SJSA1 (cell line): ENCODE measurements around the gene ENOX1. TPM values are rescaled to one million over a fixed set of nuclear protein-coding genes. Genes with fewer than 3 reads are reported as not detected.
"Not testable (repeated sequence)": the region's sequence is repeated elsewhere in the genome, so short reads cannot be mapped to it uniquely, and the experiment has no call there.

ENCODE experiments used
- DNase-seq, 2 experiments: peaks; one replicate each; pipeline ENCODE4 v3.0.0-alpha.2; 2015 to 2020; ENCODE audit warnings: low spot score in 2 of 2, low read depth in 1 of 2
- H3K27ac ChIP-seq: fragments of 250-450 bp; sonication (Bioruptor Pico); 2 replicates; pipeline ENCODE4 v1.5.1; 2020; ENCODE audit warnings: mild to moderate bottlenecking, moderate library complexity
- H3K27me3 ChIP-seq: fragments of 250-450 bp; sonication (Bioruptor Pico); replicated peaks from 2 replicates; pipeline ENCODE4 v1.5.1; 2020; ENCODE audit warnings: mild to moderate bottlenecking, moderate library complexity
- H3K36me3 ChIP-seq: fragments of 250-450 bp; sonication (Bioruptor Pico); 2 replicates; pipeline ENCODE4 v1.5.1; 2020; ENCODE audit warnings: mild to moderate bottlenecking
- H3K4me1 ChIP-seq: fragments of 250-450 bp; sonication (Bioruptor Pico); replicated peaks from 2 replicates; pipeline ENCODE4 v1.6.1; 2021; ENCODE audit warnings: mild to moderate bottlenecking
- H3K4me3 ChIP-seq: fragments of 250-450 bp; sonication (Bioruptor Pico); 2 replicates; pipeline ENCODE4 v1.5.1; 2020; ENCODE audit warnings: mild to moderate bottlenecking
- H3K9me3 ChIP-seq: fragments of 250-450 bp; sonication (Bioruptor Pico); replicated peaks from 2 replicates; pipeline ENCODE4 v1.5.1; 2020; ENCODE audit warnings: mild to moderate bottlenecking
- total RNA-seq: library from RNA; depleted of rRNA; stranded (reverse); fragments of >200 nt; shearing (Covaris generic); gene quantifications from 2 replicates; pipeline ENCODE4 v1.2.3, GENCODE V29; 2014

The ENOX1 gene
- total RNA-seq, 1 experiment from 2014 or later, result 1.3 TPM

- Histone ChIP-seq H3K27me3 (no peaks in the 10 kb centered on the region), H3K9me3 (no peaks in the 10 kb centered on the region), H3K4me3 (no peak overlapping the region), H3K27ac (no peak overlapping the region), H3K4me1 (peaks cover 40% of the 10 kb centered on the region), H3K36me3 (no peaks in the 10 kb centered on the region)
- no peak for DNase-seq
Observed at GRCh38 chr13:43360171-43360570, 426.6 kb downstream of the ENOX1 start.

GRCh38 chr13:43359536-43359935, 427.2 kb downstream of the ENOX1 start:
- DNase-seq, result no peak
- Histone ChIP-seq H3K4me1 (peaks cover 34% of the 10 kb centered on the region), H3K27me3 (no peaks in the 10 kb centered on the region), H3K36me3 (no peaks in the 10 kb centered on the region), H3K4me3 (no peak overlapping the region), H3K27ac (no peak overlapping the region), H3K9me3 (no peaks in the 10 kb centered on the region)

- Histone ChIP-seq H3K4me3 (no peak overlapping the region), H3K9me3 (no peaks in the 10 kb centered on the region), H3K36me3 (no peaks in the 10 kb centered on the region), H3K27ac (no peak overlapping the region), H3K4me1 (peaks cover 14% of the 10 kb centered on the region), H3K27me3 (no peaks in the 10 kb centered on the region)
- DNase-seq, result no peak
Observed at GRCh38 chr13:43357564-43357963, 429.2 kb downstream of the ENOX1 start.

GRCh38 chr13:43356567-43356966, 430.2 kb downstream of the ENOX1 start:
- Histone ChIP-seq H3K36me3 (no peaks in the 10 kb centered on the region), H3K9me3 (no peaks in the 10 kb centered on the region), H3K27me3 (no peaks in the 10 kb centered on the region), H3K4me1 (peaks cover 10% of the 10 kb centered on the region), H3K27ac (no peak overlapping the region), H3K4me3 (no peak overlapping the region)
- DNase-seq, result no peak

GRCh38 chr13:43355774-43356173, 431.0 kb downstream of the ENOX1 start:
- no peak overlapping the region for H3K27ac ChIP-seq
- peaks cover 3% of the 10 kb centered on the region for H3K4me1 ChIP-seq
- no peak overlapping the region for H3K4me3 ChIP-seq
- H3K9me3 ChIP-seq, result no peaks in the 10 kb centered on the region
- DNase-seq, result no peak
- H3K36me3 ChIP-seq, result no peaks in the 10 kb centered on the region
- H3K27me3 ChIP-seq, result no peaks in the 10 kb centered on the region

- no peak for DNase-seq
- Histone ChIP-seq H3K4me1 (no peaks in the 10 kb centered on the region), H3K36me3 (no peaks in the 10 kb centered on the region), H3K9me3 (no peaks in the 10 kb centered on the region), H3K4me3 (no peak overlapping the region), H3K27ac (no peak overlapping the region), H3K27me3 (no peaks in the 10 kb centered on the region)
Observed at GRCh38 chr13:43354153-43354945, 432.4 kb downstream of the ENOX1 start.

- H3K27me3 ChIP-seq, result no peaks in the 10 kb centered on the region
- no peak overlapping the region for H3K4me3 ChIP-seq
- no peaks in the 10 kb centered on the region for H3K4me1 ChIP-seq
- no peak for DNase-seq
- H3K36me3 ChIP-seq, result no peaks in the 10 kb centered on the region
- H3K27ac ChIP-seq, result no peak overlapping the region
- no peaks in the 10 kb centered on the region for H3K9me3 ChIP-seq
Observed at GRCh38 chr13:43353631-43354030, 433.1 kb downstream of the ENOX1 start.

- H3K4me3 ChIP-seq, H3K36me3 ChIP-seq, H3K27ac ChIP-seq, H3K9me3 ChIP-seq, H3K27me3 ChIP-seq, DNase-seq, H3K4me1 ChIP-seq: not testable (repeated sequence)
Observed at GRCh38 chr13:43351612-43352011, 435.2 kb downstream of the ENOX1 start.

GRCh38 chr13:43348397-43348796, 438.4 kb downstream of the ENOX1 start:
- Histone ChIP-seq H3K36me3 (no peaks in the 10 kb centered on the region), H3K27ac (no peak overlapping the region), H3K4me3 (no peak overlapping the region), H3K4me1 (no peaks in the 10 kb centered on the region), H3K27me3 (no peaks in the 10 kb centered on the region), H3K9me3 (no peaks in the 10 kb centered on the region)
- no peak for DNase-seq

GRCh38 chr13:43347877-43348276, 438.9 kb downstream of the ENOX1 start:
- Histone ChIP-seq H3K9me3 (no peaks in the 10 kb centered on the region), H3K4me3 (no peak overlapping the region), H3K36me3 (no peaks in the 10 kb centered on the region), H3K27me3 (no peaks in the 10 kb centered on the region), H3K27ac (no peak overlapping the region), H3K4me1 (no peaks in the 10 kb centered on the region)
- no peak for DNase-seq

- Histone ChIP-seq H3K36me3 (no peaks in the 10 kb centered on the region), H3K4me1 (no peaks in the 10 kb centered on the region), H3K4me3 (no peak overlapping the region), H3K9me3 (no peaks in the 10 kb centered on the region), H3K27me3 (no peaks in the 10 kb centered on the region), H3K27ac (no peak overlapping the region)
- DNase-seq, result no peak
Observed at GRCh38 chr13:43346427-43346826, 440.3 kb downstream of the ENOX1 start.

- no peak overlapping the region for H3K27ac ChIP-seq
- H3K9me3 ChIP-seq, result no peaks in the 10 kb centered on the region
- no peaks in the 10 kb centered on the region for H3K36me3 ChIP-seq
- no peak overlapping the region for H3K4me3 ChIP-seq
- H3K4me1 ChIP-seq, result no peaks in the 10 kb centered on the region
- no peak for DNase-seq
- H3K27me3 ChIP-seq, result no peaks in the 10 kb centered on the region
Observed at GRCh38 chr13:43343645-43344044, 443.1 kb downstream of the ENOX1 start.

GRCh38 chr13:43339805-43340550, 446.8 kb downstream of the ENOX1 start:
- H3K27me3 ChIP-seq, result no peaks in the 10 kb centered on the region
- H3K27ac ChIP-seq, result no peak overlapping the region
- no peaks in the 10 kb centered on the region for H3K4me1 ChIP-seq
- DNase-seq, result no peak
- no peaks in the 10 kb centered on the region for H3K36me3 ChIP-seq
- H3K4me3 ChIP-seq, result no peak overlapping the region
- no peaks in the 10 kb centered on the region for H3K9me3 ChIP-seq

GRCh38 chr13:43339145-43339804, 447.5 kb downstream of the ENOX1 start:
- no peak overlapping the region for H3K27ac ChIP-seq
- no peaks in the 10 kb centered on the region for H3K36me3 ChIP-seq
- DNase-seq, result no peak
- H3K4me1 ChIP-seq, result no peaks in the 10 kb centered on the region
- H3K9me3 ChIP-seq, result no peaks in the 10 kb centered on the region
- H3K27me3 ChIP-seq, result no peaks in the 10 kb centered on the region
- no peak overlapping the region for H3K4me3 ChIP-seq
